Measurements from ENCODE around the gene ANKRD26. TPM values are rescaled to one million over a fixed set of nuclear protein-coding genes. Genes with fewer than 3 reads are reported as not detected.

ANKRD26 gene
- total RNA-seq, 2 donors from 2014 or later: 3.9 to 11.0 TPM

- Histone ChIP-seq H3K4me1 (no peaks in the 10 kb centered on the region), H3K27ac (no peak overlapping the region), H3K4me3 (no peak overlapping the region), H3K27me3 (no peaks in the 10 kb centered on the region), H3K36me3 (peaks cover 17% of the 10 kb centered on the region), H3K9me3 (no peaks in the 10 kb centered on the region)
- no peak for DNase-seq (ENCODE audit: low spot score)
- no peak for TF ChIP-seq CTCF (IDR thresholded peaks at IDR 0.05)
These were observed 80.5 kb downstream of the ANKRD26 start for GRCh38 chr10:27019827-27020226.

GRCh38 chr10:26997610-26998009, 102.7 kb downstream of the ANKRD26 start:
- Histone ChIP-seq H3K27ac (no peak overlapping the region), H3K9me3 (no peaks in the 10 kb centered on the region), H3K4me1 (no peaks in the 10 kb centered on the region), H3K4me3 (no peak overlapping the region), H3K36me3 (no peaks in the 10 kb centered on the region), H3K27me3 (no peaks in the 10 kb centered on the region)
- TF ChIP-seq CTCF (IDR thresholded peaks at IDR 0.05): no peak
- DNase-seq (ENCODE audit: low spot score): no peak

- no peak for TF ChIP-seq CTCF (IDR thresholded peaks at IDR 0.05)
- no peaks in the 10 kb centered on the region for H3K36me3 ChIP-seq
- DNase-seq (ENCODE audit: low spot score): no peak
- no peak overlapping the region for H3K27ac ChIP-seq
- H3K4me1 ChIP-seq: no peaks in the 10 kb centered on the region
- no peaks in the 10 kb centered on the region for H3K9me3 ChIP-seq
- H3K4me3 ChIP-seq: no peak overlapping the region
- no peaks in the 10 kb centered on the region for H3K27me3 ChIP-seq
These were observed 105.6 kb downstream of the ANKRD26 start for GRCh38 chr10:26994743-26995142.

- H3K4me3 ChIP-seq: no peak overlapping the region
- H3K36me3 ChIP-seq: no peaks in the 10 kb centered on the region
- H3K27me3 ChIP-seq: no peaks in the 10 kb centered on the region
- H3K4me1 ChIP-seq: no peaks in the 10 kb centered on the region
- no peak for TF ChIP-seq CTCF (IDR thresholded peaks at IDR 0.05)
- no peak overlapping the region for H3K27ac ChIP-seq
- DNase-seq (ENCODE audit: low spot score): no peak
- H3K9me3 ChIP-seq: no peaks in the 10 kb centered on the region
These were observed 112.4 kb downstream of the ANKRD26 start for GRCh38 chr10:26987851-26988250.

- H3K9me3 ChIP-seq: no peaks in the 10 kb centered on the region
- no peak overlapping the region for H3K27ac ChIP-seq
- H3K4me3 ChIP-seq: no peak overlapping the region
- no peak for DNase-seq (ENCODE audit: low spot score)
- TF ChIP-seq CTCF (IDR thresholded peaks at IDR 0.05): no peak
- H3K27me3 ChIP-seq: no peaks in the 10 kb centered on the region
- H3K4me1 ChIP-seq: no peaks in the 10 kb centered on the region
- no peaks in the 10 kb centered on the region for H3K36me3 ChIP-seq
These were observed 117.1 kb downstream of the ANKRD26 start for GRCh38 chr10:26983156-26983555.

GRCh38 chr10:26982058-26982457, 118.2 kb downstream of the ANKRD26 start:
- TF ChIP-seq CTCF (IDR thresholded peaks at IDR 0.05): no peak
- no peaks in the 10 kb centered on the region for H3K9me3 ChIP-seq
- DNase-seq (ENCODE audit: low spot score): no peak

More at GRCh38 chr10:26982058-26982457, 118.2 kb downstream of the ANKRD26 start:
- no peak overlapping the region for H3K27ac ChIP-seq
- no peaks in the 10 kb centered on the region for H3K4me1 ChIP-seq
- no peaks in the 10 kb centered on the region for H3K36me3 ChIP-seq
- H3K27me3 ChIP-seq: no peaks in the 10 kb centered on the region
- no peak overlapping the region for H3K4me3 ChIP-seq

Measured in right atrium auricular region (tissue), 2 donors.